ENCODE data around the gene ANKRD11. TPM values are rescaled to one million over a fixed set of nuclear protein-coding genes. Genes with fewer than 3 reads are reported as not detected.
A peak's percentile ranks its signal among the peaks of the same experiment; 100 is the strongest.

Gene ANKRD11
- polyA plus RNA-seq, 3 donors = 3.2 to 62.4 (median 5.4) TPM

DNA sequence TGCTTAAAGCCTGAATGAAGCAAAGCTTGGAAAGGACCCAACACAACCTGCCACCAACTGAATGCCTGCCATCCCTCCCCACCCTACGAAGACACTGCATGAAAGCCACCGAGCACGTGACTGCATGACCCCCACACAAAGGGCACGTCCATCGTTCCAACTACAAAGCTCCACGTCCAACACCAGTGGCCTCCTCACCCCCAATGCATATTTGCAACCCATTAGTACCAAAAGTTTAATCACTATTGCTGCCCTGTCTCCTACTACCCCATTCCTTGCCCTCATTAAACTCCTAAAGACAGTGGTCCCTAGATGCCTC is 43.4 kb downstream of the ANKRD11 start:
- Mint-ChIP-seq H3K27ac (peak overlapping the region in 5 of 7 donors; percentile 19 to 82 (median 61)), H3K4me3 (no peak overlapping the region), H3K36me3 (peaks cover 2 to 7% of the 10 kb centered on the region in 2 donors), H3K27me3 (ENCODE audit: low read depth in 3 of 3) (no peaks in the 10 kb centered on the region), H3K9me3 (no peaks in the 10 kb centered on the region), H3K4me1 (peaks cover 80% of the 10 kb centered on the region)
- peaks cover 41 to 66% of the 10 kb centered on the region in 2 donors for H3K4me1 ChIP-seq (ENCODE audit: control insufficient read depth in 1 of 2, insufficient read depth in 2 of 2, low read length in 2 of 2)
- H3K9me3 ChIP-seq (replicated peaks in 1 of 2; ENCODE audit: control insufficient read depth in 1 of 2, insufficient read depth in 1 of 2, low read length in 2 of 2) = no peaks in the 10 kb centered on the region
- no peaks in the 10 kb centered on the region for H3K36me3 ChIP-seq (replicated peaks in 1 of 2; ENCODE audit: control insufficient read depth in 1 of 2, insufficient read depth in 2 of 2, low read length in 2 of 2)
- H3K27me3 ChIP-seq (ENCODE audit: control insufficient read depth in 2 of 2, insufficient read depth in 2 of 2, low read length in 2 of 2) = no peaks in the 10 kb centered on the region
- DNase-seq = no peak
- H4K20me1 ChIP-seq (ENCODE audit: insufficient read depth, low read length) = peaks cover 100% of the 10 kb centered on the region
- intact Hi-C loops (cut with micrococcal nuclease) = no loop called here
- H3K79me2 ChIP-seq (ENCODE audit: insufficient read depth, low read length) = peaks cover 100% of the 10 kb centered on the region
- H3K4me2 ChIP-seq (replicated peaks; ENCODE audit: extremely low read depth, low read length, poor library complexity, severe bottlenecking) = no peak overlapping the region
- H3K9ac ChIP-seq (ENCODE audit: insufficient read depth, low read length, poor library complexity, severe bottlenecking) = no peak overlapping the region
- no peak overlapping the region for H3K4me3 ChIP-seq (replicated peaks in 1 of 3; ENCODE audit: low read depth in 2 of 3, low read length in 3 of 3)
- 76% methylated on average over 6 of the region's 6 CpGs for WGBS (ENCODE audit: insufficient coverage)
- H3K27ac ChIP-seq (ENCODE audit: low read depth in 1 of 2, low read length in 2 of 2) = peak overlapping the region; percentile 22 to 44
- no peak overlapping the region for H2AFZ ChIP-seq (ENCODE audit: insufficient read depth, low read depth, low read length, poor library complexity, severe bottlenecking)
- TF ChIP-seq, protein P1, sequence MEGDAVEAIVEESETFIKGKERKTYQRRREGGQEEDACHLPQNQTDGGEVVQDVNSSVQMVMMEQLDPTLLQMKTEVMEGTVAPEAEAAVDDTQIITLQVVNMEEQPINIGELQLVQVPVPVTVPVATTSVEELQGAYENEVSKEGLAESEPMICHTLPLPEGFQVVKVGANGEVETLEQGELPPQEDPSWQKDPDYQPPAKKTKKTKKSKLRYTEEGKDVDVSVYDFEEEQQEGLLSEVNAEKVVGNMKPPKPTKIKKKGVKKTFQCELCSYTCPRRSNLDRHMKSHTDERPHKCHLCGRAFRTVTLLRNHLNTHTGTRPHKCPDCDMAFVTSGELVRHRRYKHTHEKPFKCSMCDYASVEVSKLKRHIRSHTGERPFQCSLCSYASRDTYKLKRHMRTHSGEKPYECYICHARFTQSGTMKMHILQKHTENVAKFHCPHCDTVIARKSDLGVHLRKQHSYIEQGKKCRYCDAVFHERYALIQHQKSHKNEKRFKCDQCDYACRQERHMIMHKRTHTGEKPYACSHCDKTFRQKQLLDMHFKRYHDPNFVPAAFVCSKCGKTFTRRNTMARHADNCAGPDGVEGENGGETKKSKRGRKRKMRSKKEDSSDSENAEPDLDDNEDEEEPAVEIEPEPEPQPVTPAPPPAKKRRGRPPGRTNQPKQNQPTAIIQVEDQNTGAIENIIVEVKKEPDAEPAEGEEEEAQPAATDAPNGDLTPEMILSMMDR (IDR thresholded peaks at IDR 0.05) = no peak

DNA sequence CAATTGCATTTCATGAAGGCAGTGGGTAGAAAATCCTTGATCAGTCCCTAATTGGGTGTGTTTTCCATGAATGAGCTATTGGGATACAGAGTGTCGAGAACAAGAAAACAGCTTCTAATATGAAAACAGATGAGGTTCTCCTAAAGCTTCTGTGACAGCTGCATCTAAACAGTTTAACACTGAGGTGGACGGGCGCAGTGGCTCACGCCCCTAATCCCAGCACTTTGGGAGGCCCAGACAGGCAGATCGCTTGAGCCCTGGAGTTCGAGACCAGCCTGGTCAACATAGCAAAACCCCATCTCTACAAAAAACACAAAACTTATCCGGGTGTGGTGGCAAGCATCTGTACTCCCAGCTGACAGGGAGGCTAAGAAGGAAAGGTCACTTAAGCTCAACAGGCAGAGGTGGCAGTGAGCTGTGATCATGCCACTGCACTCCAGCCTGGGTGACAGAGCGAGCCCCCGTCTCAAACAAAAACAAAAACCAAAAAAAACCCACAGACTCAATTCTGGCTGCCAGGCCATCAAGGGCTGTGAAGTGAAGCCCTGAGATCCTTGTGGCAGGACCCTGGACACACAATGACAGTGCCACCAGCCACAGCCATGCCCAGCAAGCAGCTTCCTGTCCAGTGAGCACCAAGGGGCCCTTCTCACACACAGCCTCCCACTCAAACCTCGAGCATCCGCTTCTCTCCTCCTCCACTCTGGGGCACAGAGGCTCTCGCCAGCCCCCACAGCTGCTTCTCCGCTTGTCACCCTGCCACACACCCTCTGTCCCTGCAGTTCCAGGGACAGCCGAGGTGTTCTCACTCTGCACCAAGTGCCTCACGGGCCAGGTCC is 44.0 kb downstream of the ANKRD11 start:
- no peaks in the 10 kb centered on the region for H3K27me3 ChIP-seq (ENCODE audit: control insufficient read depth in 2 of 2, insufficient read depth in 2 of 2, low read length in 2 of 2)
- TF ChIP-seq, protein P1 (IDR thresholded peaks at IDR 0.05) = no peak
- no peak overlapping the region for H3K4me2 ChIP-seq (replicated peaks; ENCODE audit: extremely low read depth, low read length, poor library complexity, severe bottlenecking)
- no peak for DNase-seq
- H3K9ac ChIP-seq (ENCODE audit: insufficient read depth, low read length, poor library complexity, severe bottlenecking) = no peak overlapping the region
- peaks cover 2 to 7% of the 10 kb centered on the region in 2 donors for H3K36me3 Mint-ChIP-seq
- peak overlapping the region; percentile 22 to 44 for H3K27ac ChIP-seq (ENCODE audit: low read depth in 1 of 2, low read length in 2 of 2)
- intact Hi-C loops (cut with micrococcal nuclease) = no loop called here
- no peaks in the 10 kb centered on the region for H3K36me3 ChIP-seq (replicated peaks in 1 of 2; ENCODE audit: control insufficient read depth in 1 of 2, insufficient read depth in 2 of 2, low read length in 2 of 2)
- H3K9me3 Mint-ChIP-seq = no peaks in the 10 kb centered on the region
- H3K27ac Mint-ChIP-seq = peak overlapping the region; percentile 9 to 86 (median 66)
- H3K9me3 ChIP-seq (replicated peaks in 1 of 2; ENCODE audit: control insufficient read depth in 1 of 2, insufficient read depth in 1 of 2, low read length in 2 of 2) = no peaks in the 10 kb centered on the region
- no peak overlapping the region for H3K4me3 Mint-ChIP-seq
- H3K27me3 Mint-ChIP-seq (ENCODE audit: low read depth in 3 of 3) = no peaks in the 10 kb centered on the region
- H4K20me1 ChIP-seq (ENCODE audit: insufficient read depth, low read length) = peaks cover 100% of the 10 kb centered on the region
- WGBS (ENCODE audit: insufficient coverage) = 62% methylated on average over 7 of the region's 15 CpGs
- H3K4me3 ChIP-seq (replicated peaks in 1 of 3; ENCODE audit: low read depth in 2 of 3, low read length in 3 of 3) = no peak overlapping the region
- H3K79me2 ChIP-seq (ENCODE audit: insufficient read depth, low read length) = peaks cover 100% of the 10 kb centered on the region
- H3K4me1 ChIP-seq (ENCODE audit: control insufficient read depth in 1 of 2, insufficient read depth in 2 of 2, low read length in 2 of 2) = peaks cover 46 to 72% of the 10 kb centered on the region in 2 donors
- no peak overlapping the region for H2AFZ ChIP-seq (ENCODE audit: insufficient read depth, low read depth, low read length, poor library complexity, severe bottlenecking)
- H3K4me1 Mint-ChIP-seq = peaks cover 83% of the 10 kb centered on the region

All from CD14-positive monocyte (primary cell).